Amniotic epithelial cell (primary cell): Measurements from ENCODE around the gene ADAM12.
"Not testable (repeated sequence)": the region's sequence is repeated elsewhere in the genome, so short reads cannot be mapped to it uniquely, and the experiment has no call there.

Experiments used
- DNase-seq: peaks from one replicate; pipeline ENCODE4 v3.0.0-alpha.2; 2010; ENCODE audit warnings: low read depth

The ADAM12 gene

DNA sequence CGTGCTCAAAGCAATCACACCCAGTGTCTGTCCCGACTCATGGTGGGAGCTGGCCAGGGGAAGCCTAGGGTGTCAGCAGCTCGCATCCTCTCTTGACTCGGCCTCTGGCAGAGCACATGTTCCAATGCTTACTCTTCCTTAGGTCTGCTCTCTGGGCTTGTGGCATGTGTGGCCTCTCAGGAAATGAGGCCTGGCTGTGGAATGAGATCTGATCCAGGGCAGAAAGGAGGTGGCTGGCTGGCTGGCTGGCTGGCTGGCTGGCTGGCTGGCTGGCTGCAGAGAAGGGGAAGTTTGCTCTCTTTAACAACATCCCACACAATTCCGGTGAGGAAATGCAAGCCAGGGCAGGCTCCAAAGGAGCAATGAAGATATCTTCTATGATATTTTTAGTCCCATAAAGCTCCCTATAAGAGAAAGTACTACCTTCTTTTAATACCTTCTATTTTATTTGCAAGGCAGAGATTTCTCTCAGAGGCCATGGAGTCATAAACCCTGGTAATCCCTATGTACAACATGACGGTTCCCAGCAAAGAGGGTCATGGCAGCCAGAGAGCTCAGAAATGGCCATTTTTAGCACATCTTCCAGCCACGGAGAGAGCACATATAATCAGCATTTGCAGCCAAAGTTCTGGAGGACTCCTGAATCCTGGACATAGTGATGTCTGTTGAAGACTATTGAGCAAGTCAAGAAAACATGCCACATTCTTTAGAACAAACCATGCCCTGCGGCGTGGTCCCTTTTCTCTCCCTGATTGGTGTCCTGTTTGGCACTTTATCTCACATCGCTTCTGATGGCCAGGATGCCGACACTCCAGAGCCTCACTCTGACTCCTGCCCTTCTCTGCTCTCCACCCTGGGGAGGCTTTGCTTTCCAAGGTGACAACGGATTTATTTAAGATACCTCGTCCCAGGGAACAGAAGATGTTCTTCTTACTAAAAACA lies 338.2 kb downstream of the ADAM12 start:
- DNase-seq: peak; percentile 22

DNA sequence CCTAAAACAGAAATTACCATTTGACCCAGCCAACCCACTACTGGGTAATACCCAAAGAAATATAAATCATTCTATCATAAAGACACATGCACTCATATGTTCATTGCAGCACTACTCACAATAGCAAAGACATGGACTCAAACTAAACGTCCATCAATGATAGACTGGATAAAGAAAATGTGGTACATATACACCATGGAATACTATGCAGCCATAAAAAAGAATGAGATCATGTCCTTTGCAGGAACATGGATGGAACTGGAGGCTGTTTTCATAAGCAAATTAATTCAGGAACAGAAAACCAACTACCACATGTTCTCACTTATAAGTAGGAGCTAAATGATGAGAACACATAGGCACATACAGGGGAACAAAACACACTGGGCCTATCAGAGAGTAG lies 340.5 kb downstream of the ADAM12 start:
- not testable (repeated sequence) for DNase-seq

- DNase-seq: no peak
These were observed 341.4 kb downstream of the ADAM12 start for GRCh38 chr10:126046831-126047230.

GRCh38 chr10:126045861-126046260 lies 342.4 kb downstream of the ADAM12 start:
- DNase-seq: no peak

DNA sequence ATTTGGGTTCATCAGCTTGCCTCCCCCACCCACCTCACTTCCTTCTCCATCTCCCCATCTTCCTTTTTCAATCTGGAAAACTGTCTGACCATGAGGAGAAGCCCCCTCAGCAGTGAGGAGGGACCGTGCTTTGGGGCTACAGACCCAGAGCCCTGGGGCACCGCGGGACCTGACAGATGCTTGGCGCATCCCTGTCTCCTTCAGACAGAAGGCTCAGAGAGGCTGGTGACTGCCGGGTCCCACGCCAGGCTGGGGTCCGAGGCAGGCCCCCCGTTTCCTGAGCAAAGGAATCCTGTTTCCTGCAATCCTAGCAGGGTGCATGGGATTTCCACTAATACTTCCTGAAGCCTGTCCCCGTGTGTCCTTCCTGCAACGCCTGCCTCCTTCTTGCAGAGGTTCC lies 344.9 kb downstream of the ADAM12 start:
- no peak for DNase-seq

DNA sequence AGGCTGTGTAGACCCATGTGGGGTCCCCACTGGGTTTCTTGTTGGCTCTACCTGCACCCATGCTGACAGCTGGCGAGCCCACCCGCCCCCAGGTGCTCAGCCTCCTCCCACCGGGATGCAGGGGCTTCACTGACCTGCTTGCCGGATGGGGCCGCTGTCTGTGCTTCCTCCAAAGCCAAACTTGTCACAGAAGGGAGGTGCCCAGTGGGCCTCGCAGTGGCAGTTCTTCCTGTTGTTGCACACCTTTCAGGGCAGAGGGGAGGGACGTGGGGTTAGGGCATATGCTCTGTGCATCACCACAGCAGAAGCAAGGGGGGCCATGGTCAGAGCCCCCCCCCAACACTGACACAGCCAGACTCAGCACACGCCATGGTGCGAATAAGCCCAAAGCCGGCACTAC lies 345.4 kb downstream of the ADAM12 start:
- DNase-seq: no peak

- no peak for DNase-seq
These were observed 345.9 kb downstream of the ADAM12 start for GRCh38 chr10:126042354-126042753.

DNA sequence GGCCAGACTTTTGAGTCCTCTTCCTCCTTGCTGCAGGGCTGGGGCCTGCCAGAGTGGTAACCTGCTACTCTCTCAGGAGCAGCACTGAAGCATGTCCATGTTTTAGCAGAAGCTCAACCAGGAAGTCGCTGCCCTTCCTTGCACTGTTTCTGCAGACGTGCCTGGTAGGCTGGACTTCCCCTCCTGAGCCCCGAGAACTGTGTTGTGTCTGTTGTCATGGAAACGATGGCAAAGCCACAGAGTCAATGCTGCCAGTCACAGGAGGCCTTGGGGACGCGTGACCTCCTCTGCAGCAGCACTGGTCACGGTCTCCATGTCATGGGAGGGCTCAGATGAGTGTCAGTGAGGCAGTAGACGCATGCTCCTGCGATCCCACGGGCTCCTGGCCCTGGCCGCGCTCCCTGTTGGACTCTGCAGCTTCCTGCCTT lies 346.5 kb downstream of the ADAM12 start:
- peak; percentile 82 for DNase-seq

- no peak for DNase-seq
These were observed 347.2 kb downstream of the ADAM12 start for GRCh38 chr10:126041117-126041516.

- no peak for DNase-seq
These were observed 350.3 kb downstream of the ADAM12 start for GRCh38 chr10:126037946-126038345.

DNA sequence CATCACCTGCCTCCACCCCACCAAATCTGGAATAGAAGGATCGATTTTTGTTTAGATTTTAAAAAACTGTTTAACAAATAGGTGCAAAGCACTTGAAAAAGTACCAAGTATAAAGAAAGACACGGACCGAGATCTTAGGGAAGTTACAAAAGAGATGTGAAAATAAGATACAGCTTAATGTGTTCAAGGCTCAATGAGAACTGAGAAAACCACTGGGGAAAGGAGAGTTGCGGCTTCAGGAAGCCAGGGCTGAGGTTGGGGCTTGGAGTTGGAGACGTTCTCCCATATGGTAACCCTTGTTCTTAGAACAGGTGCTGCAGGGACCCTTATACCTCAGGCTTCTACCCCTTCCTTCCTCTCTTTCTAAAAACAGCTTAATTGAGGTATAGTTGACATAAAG lies 351.8 kb downstream of the ADAM12 start:
- DNase-seq: no peak

- no peak for DNase-seq
These were observed 353.7 kb downstream of the ADAM12 start for GRCh38 chr10:126034586-126034985.

- DNase-seq: no peak
These were observed 358.3 kb downstream of the ADAM12 start for GRCh38 chr10:126029999-126030398.

DNA sequence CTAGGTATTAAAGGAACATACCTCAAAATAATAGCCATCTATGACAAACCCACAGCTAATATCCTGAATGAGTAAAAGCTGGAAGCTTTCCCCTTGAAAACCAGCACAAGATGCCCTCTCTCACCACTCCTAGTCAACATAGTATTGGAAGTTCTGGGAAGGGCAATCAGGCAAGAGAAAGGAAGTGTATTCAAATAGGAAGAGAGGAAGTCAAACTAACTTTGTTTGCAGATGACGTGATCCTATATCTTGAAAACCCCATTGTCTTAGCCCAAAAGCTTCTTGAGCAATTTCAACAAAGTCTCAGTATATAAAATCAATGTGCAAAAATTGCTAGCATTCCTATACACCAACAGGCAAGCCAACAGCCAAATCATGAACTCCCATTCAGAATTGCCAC lies 360.6 kb downstream of the ADAM12 start:
- DNase-seq: no peak

DNA sequence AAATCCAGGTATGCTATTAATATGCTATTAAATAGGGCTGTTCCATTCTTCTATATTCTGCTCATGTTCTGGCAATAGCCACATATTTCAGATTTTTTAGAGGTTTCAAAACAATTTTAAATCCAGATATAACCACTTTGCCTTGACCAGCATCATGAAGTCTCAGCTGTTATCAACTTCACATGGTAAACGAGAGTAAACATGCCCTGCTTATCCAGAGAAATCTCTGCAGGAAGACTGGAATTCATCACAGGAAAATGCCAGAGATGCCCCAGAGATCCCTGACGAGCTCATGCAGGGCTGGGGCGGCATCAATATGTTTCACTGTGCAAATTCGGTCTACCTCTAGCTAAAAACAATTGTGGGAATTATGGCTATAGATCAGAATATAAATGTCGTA lies 365.4 kb downstream of the ADAM12 start:
- DNase-seq: peak; percentile 72

GRCh38 chr10:126021833-126022500 lies 366.3 kb downstream of the ADAM12 start:
- DNase-seq: no peak

DNA sequence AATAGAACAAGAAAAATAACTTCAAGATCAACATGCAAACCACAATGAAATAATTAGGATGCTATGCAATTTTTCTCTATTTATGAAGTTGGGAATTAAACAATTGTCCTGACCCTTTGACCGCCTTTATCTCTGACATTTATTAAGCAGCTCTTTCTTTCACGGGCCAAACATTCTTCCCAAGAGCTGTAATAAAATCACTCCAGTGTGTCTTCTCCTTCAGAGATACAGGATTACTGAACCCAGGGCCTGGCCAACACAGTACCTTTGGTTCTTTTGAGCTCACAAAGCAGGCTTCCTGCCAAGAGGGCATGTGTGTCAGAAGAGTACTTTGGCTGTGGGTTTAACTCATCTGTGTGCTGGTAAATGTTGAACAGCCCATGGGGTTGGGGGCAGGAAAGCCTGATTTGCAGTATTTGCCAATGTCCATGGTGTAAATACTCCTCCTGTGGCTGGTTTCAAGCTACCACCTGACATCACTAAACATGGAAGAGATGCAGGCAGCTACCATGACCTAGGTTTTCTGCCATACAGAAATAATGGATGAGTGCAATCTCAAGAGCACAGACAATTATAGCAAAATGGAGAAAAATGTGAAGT lies 370.2 kb downstream of the ADAM12 start:
- peak; percentile 94 for DNase-seq

- no peak for DNase-seq
These were observed 371.4 kb downstream of the ADAM12 start for GRCh38 chr10:126016882-126017281.

DNA sequence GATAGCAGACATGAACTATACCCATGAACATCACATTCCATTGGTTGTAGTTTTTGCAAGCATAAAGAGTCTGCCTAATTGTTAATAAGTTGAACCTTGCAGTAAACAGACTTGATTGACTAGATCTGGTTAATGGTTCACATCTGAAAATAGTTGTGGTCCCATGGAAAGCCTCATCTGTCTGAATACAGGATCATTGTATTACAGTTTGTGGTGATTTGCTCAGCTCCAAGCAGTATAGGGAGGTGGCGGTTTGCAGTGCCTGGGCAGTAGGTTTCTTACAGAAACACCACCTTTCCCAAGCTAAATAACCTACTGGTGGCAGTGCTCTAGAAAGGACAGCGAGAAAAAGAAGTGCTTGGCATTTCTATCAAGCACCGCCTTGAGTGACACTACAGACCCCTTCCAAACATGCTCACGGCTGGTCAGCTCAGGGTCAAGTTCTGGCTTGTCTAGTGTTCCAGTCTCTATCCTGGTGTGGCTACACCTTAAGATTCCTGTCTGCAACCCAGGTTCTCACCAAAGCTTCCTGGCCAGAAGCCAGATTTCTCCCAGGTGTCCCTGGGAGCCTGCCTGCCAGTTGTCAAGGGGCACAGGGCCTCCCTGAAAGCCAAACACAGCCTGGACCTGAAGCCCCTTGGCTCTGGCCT lies 372.0 kb downstream of the ADAM12 start:
- DNase-seq: no peak

DNA sequence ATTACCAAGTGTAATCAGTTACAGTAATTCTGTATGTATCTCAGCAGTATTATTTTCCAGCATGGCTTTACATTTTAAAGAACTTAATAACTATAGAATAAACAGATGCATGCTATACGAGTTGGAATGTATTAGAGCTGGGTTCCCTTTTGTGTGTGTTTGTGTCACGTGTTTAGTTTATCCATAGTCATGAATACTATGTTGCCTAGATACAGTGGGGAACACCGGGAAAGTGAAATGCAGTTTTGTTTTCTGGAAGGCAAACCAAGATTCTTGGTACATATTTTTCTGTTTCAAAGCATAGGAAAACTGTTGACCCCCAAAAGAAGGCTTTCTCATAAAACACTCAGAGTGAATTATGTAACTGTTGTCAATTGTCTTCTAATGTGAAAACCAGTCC lies 372.9 kb downstream of the ADAM12 start:
- no peak for DNase-seq

GRCh38 chr10:126014309-126014708 lies 374.0 kb downstream of the ADAM12 start:
- peak; percentile 86 for DNase-seq
